DOHH2 (cell line): ENCODE data around the gene HDAC10.

Experiments used
- H3F3A ChIP-seq: fragments of 200-600 bp; sonication (generic), shearing (Covaris generic); 2 replicates; pipeline ENCODE4 v1.6.0; 2016; ENCODE audit warnings: antibody characterized with exemption, mild to moderate bottlenecking; ENCODE audit not compliant: control insufficient read depth, insufficient read depth
- H3K27ac ChIP-seq: fragments of 200-600 bp; sonication (generic); 2 replicates; pipeline ENCODE4 v1.5.1; 2014; ENCODE audit warnings: low read depth, mild to moderate bottlenecking, low read length, moderate library complexity
- H3K27me3 ChIP-seq: fragments of 200-600 bp; sonication (generic); 2 replicates; pipeline ENCODE4 v1.6.1; 2014; ENCODE audit warnings: mild to moderate bottlenecking, low read length, mixed read lengths; ENCODE audit not compliant: control insufficient read depth
- H3K36me3 ChIP-seq: fragments of 200-600 bp; sonication (generic); 2 replicates; pipeline ENCODE4 v1.6.1; 2014; ENCODE audit warnings: mild to moderate bottlenecking, low read length, moderate library complexity, mixed read lengths; ENCODE audit not compliant: control insufficient read depth
- H3K4me1 ChIP-seq: fragments of 200-600 bp; sonication (generic); 2 replicates; pipeline ENCODE4 v1.6.1; 2014; ENCODE audit warnings: mild to moderate bottlenecking, low read length, mixed read lengths; ENCODE audit not compliant: control insufficient read depth
- H3K4me2 ChIP-seq: fragments of 200-600 bp; sonication (generic); 2 replicates; pipeline ENCODE4 v1.6.0; 2014; ENCODE audit warnings: mild to moderate bottlenecking, low read length, moderate library complexity
- H3K4me3 ChIP-seq: fragments of 200-600 bp; sonication (generic); 2 replicates; pipeline ENCODE4 v1.5.1; 2014; ENCODE audit warnings: mild to moderate bottlenecking, low read length, mixed read lengths
- H3K79me2 ChIP-seq: fragments of 200-600 bp; sonication (generic); 2 replicates; pipeline ENCODE4 v1.6.1; 2014; ENCODE audit warnings: mild to moderate bottlenecking, low read length, mixed read lengths; ENCODE audit not compliant: control insufficient read depth
- H3K9me2 ChIP-seq: fragments of 200-600 bp; sonication (generic); replicated peaks from 2 replicates; pipeline ENCODE4 v1.6.1; 2014; ENCODE audit warnings: mild to moderate bottlenecking, low read length, mixed read lengths; ENCODE audit not compliant: control insufficient read depth
- H3K9me3 ChIP-seq: fragments of 200-600 bp; sonication (generic); 2 replicates; pipeline ENCODE4 v1.6.1; 2014; ENCODE audit warnings: antibody characterized with exemption, low read length, mixed read lengths; ENCODE audit not compliant: control insufficient read depth, insufficient read depth
- H4K20me1 ChIP-seq: fragments of 200-600 bp; sonication (generic); 2 replicates; pipeline ENCODE4 v1.6.0; 2014; ENCODE audit warnings: low read depth, mild to moderate bottlenecking, antibody characterized with exemption, low read length, moderate library complexity; ENCODE audit not compliant: control insufficient read depth, insufficient read depth
- EZH2phosphoT487 ChIP-seq: fragments of 200-600 bp; sonication (generic); IDR thresholded peaks from 2 replicates; pipeline ENCODE4 v1.6.1; 2017; ENCODE audit warnings: borderline replicate concordance, mild to moderate bottlenecking, antibody characterized with exemption, low read length, moderate library complexity, mixed read lengths
- TF ChIP-seq, protein P1 (sequence below): fragments of 200-600 bp; sonication (generic); IDR thresholded peaks from one replicate; pipeline ENCODE4 v1.5.1; 2014; ENCODE audit warnings: antibody characterized with exemption, mild to moderate bottlenecking, low read depth, low read length; ENCODE audit not compliant: poor library complexity, severe bottlenecking

HDAC10 gene

DNA sequence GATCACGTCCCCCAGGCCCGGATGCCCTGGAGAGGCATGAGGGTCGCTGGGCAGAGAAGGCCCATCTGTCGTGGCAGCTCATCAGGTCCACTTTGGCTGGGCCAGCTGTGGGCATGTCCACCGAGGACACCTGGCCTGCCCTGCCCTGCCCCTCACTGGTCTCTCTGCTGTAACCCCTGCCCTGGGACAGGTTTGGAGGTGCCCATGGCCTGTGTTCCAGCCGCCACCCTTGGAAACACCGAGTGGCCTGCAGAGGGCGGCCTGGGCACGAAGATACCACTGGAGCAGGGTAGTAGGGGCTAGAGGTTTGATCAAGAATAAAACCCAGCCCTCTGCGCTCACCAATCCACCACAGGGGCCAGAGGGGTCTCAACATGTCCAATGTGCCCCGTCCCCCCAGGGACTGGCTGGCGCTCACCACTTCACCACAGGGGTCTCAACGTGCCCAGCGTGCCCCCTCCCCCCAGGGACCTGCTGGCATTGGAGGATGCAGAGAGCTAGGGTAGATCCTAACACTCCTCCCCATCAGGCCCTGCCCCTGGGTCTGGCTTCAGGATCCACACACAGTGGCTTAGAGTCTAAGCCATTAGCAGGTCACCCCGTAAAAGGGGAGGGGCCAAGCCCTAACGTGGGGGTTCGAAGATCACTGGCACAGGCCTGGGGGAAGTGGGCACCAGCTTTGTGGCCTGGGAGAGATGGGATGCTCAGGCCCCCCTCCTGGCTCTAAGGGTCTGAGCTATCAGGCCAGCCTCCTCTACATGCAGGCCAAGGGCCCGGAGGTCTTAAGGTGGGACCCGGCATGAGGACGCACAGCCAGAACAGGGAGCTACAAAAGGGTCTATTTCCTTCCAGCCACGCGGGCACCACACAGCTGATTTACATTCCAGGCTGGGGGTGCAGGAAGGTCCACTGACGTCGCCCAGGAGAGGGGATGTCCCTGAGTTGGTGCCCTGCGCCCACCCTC lies 1.3 kb upstream of the HDAC10 start:
- Histone ChIP-seq H3K27me3 (no peaks in the 10 kb centered on the region), H3K4me1 (peaks cover 31% of the 10 kb centered on the region), H3K4me2 (peak overlapping the region; percentile 96), H3K9me3 (no peaks in the 10 kb centered on the region), H3K36me3 (peaks cover 39% of the 10 kb centered on the region), H3K9me2 (no peaks in the 10 kb centered on the region), H3K27ac (peak overlapping the region; percentile 7), H3K4me3 (peak overlapping the region; percentile 96), H3K79me2 (peaks cover 13% of the 10 kb centered on the region), H4K20me1 (0 out of 2 replicates have a peak, but pooled peaks cover 3% of the 10 kb centered on the region), H3F3A (peaks cover 7% of the 10 kb centered on the region)
- no peak for TF ChIP-seq EZH2phosphoT487
- TF ChIP-seq, protein P1, sequence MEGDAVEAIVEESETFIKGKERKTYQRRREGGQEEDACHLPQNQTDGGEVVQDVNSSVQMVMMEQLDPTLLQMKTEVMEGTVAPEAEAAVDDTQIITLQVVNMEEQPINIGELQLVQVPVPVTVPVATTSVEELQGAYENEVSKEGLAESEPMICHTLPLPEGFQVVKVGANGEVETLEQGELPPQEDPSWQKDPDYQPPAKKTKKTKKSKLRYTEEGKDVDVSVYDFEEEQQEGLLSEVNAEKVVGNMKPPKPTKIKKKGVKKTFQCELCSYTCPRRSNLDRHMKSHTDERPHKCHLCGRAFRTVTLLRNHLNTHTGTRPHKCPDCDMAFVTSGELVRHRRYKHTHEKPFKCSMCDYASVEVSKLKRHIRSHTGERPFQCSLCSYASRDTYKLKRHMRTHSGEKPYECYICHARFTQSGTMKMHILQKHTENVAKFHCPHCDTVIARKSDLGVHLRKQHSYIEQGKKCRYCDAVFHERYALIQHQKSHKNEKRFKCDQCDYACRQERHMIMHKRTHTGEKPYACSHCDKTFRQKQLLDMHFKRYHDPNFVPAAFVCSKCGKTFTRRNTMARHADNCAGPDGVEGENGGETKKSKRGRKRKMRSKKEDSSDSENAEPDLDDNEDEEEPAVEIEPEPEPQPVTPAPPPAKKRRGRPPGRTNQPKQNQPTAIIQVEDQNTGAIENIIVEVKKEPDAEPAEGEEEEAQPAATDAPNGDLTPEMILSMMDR, result peak; percentile 90

DNA sequence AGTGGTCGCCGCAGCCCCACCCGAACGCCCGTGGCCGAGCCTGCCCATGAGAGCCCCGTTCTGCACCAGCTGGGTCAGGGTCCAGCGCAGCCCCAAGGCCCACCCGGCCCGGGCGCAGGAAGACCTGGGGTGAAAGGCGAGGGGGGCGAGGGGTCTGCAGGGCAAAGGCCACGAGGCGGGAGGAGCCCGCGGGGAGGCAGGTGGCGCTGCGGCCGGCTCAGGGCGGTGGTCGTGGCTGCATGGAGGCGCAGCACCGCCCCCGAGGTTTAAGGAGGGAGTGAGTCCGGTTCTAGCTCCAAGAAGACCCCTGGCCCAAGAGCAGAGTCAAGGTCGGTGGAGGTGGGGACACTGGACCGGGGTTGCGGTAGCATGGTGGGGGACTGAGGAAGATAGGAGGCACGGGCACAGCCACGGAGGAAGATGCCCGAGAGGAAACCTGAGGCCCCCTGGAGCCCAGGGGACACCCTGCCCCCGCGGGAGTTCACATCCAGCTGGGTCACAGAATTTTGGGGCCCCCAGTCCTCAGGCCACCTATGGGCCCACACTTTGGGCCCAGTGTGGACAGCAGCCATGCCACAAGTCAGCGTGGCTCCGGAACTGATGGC lies 514 bp upstream of the HDAC10 start:
- peaks cover 7% of the 10 kb centered on the region for H3F3A ChIP-seq
- no peaks in the 10 kb centered on the region for H3K27me3 ChIP-seq
- no peaks in the 10 kb centered on the region for H3K9me3 ChIP-seq
- peak overlapping the region; percentile 96 for H3K4me3 ChIP-seq
- H3K36me3 ChIP-seq, result peaks cover 36% of the 10 kb centered on the region
- peaks cover 19% of the 10 kb centered on the region for H3K79me2 ChIP-seq
- peak overlapping the region; percentile 96 for H3K4me2 ChIP-seq
- peak overlapping the region; percentile 7 for H3K27ac ChIP-seq
- H3K4me1 ChIP-seq, result peaks cover 31% of the 10 kb centered on the region
- 0 out of 2 replicates have a peak, but pooled peaks cover 3% of the 10 kb centered on the region for H4K20me1 ChIP-seq
- no peaks in the 10 kb centered on the region for H3K9me2 ChIP-seq
- TF ChIP-seq EZH2phosphoT487, result no peak
- TF ChIP-seq, protein P1, result no peak

DNA sequence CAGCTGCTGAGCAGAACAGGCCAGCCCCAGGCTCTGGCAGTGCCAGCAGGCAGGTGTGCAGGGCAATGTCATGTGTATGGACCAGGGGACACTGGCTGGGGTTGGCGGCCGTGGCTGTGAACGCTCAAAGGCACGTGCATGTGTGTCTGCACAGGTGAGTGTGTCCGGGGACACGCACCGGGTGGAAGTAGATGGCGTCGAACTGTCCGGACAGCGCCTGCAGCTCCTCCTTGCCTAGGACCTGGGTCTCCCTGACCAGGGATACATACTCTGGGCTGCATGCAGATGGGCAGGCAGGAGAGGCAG lies 863 bp downstream of the HDAC10 start:
- Histone ChIP-seq H3K27ac (no peak overlapping the region), H3K27me3 (no peaks in the 10 kb centered on the region), H3K4me2 (peak overlapping the region; percentile 96), H3K36me3 (peaks cover 40% of the 10 kb centered on the region), H3K4me1 (peaks cover 41% of the 10 kb centered on the region), H3K79me2 (peaks cover 32% of the 10 kb centered on the region), H3K4me3 (peak overlapping the region; percentile 96), H3F3A (peaks cover 7% of the 10 kb centered on the region), H3K9me2 (no peaks in the 10 kb centered on the region), H4K20me1 (peaks cover 3% of the 10 kb centered on the region; the same call in 1 of the 2 replicates), H3K9me3 (no peaks in the 10 kb centered on the region)
- no peak for TF ChIP-seq EZH2phosphoT487
- TF ChIP-seq, protein P1, result no peak
